ENCODE results near the gene ADORA1.

The ADORA1 gene

DNA sequence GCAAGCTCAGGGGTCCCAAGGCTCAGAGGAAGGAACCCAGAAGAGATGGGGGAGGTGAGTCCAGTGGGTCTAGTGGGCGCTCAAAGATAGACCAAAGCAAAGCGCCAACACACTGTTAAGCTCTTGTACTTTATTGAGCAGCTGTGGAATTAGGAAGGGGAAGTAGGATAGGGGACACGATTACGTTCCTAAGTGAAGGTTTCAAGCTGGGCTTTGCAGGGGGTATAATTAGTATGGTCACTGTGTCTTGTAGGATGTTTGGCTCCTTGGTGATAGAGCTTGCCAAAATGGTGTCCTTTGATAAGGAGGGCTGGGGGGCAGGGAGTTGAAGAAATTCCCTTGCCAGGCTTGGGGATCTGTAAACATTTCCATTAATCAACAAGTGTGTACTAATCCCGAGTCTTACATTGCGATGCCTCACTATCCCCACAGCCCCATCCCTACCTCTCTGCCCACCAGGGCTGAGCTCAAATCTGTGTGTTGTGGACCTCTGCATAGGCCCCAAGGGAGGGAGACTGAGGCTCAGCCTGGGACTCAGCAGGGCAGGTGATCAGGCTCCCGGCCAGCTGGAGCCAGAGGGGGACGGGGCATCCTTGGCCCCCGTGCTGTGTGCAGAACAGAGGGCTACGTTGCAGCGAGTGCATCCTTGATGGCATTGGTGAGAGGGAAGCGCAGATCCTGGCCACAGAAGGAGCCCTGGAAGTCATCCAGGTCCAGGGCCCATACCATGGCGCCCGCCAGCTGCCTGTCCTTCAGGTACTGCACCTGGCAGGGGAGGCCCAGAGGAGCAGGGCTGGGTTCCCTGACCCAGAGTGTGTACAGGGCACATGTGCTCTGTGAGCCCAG is 51.5 kb downstream of the ADORA1 start:
- ChIA-PET CTCF (interaction anchor here (0.6 kb wide), 2 partner anchors 71 to 304 kb away, joined by 3 to 4 read pairs; no protein-coding TSS in a partner anchor), POLR2A (no interaction called here)
- H3K27ac ChIP-seq (ENCODE audit: extremely low read depth, low read depth, low read length), result no peak overlapping the region
- H3K36me3 ChIP-seq (ENCODE audit: control insufficient read depth in 2 of 2, insufficient read depth in 1 of 2, low read length in 2 of 2), result no peaks in the 10 kb centered on the region
- TF ChIP-seq BCL6B (tag by site-specific recombination; IDR thresholded peaks at IDR 0.05), result no peak
- TF ChIP-seq ZIC2 (tag by site-specific recombination; IDR thresholded peaks at IDR 0.05), result peak; percentile 21; the same call in 1 of the 2 replicates
- peak; percentile 57 for TF ChIP-seq SCRT2 (tag by site-specific recombination; IDR thresholded peaks at IDR 0.05)
- no peak for TF ChIP-seq GLI2 (tag by site-specific recombination; IDR thresholded peaks at IDR 0.05; ENCODE audit: borderline replicate concordance, low read depth)
- no peak for TF ChIP-seq ZNF121 (tag by site-specific recombination; IDR thresholded peaks at IDR 0.05)
- H3K9me3 ChIP-seq (ENCODE audit: control insufficient read depth, insufficient read depth, low read depth, low read length), result no peaks in the 10 kb centered on the region
- no peak overlapping the region for H3K4me3 ChIP-seq (ENCODE audit: low read depth, low read length)
- H3K4me1 ChIP-seq (ENCODE audit: control insufficient read depth, insufficient read depth, low read length), result no peaks in the 10 kb centered on the region; the same call in 1 of the 2 replicates

GRCh38 chr1:203179667-203180005 is 52.1 kb downstream of the ADORA1 start:
- Histone ChIP-seq H3K36me3 (ENCODE audit: control insufficient read depth in 2 of 2, insufficient read depth in 1 of 2, low read length in 2 of 2) (no peaks in the 10 kb centered on the region), H3K9me3 (ENCODE audit: control insufficient read depth, insufficient read depth, low read depth, low read length) (no peaks in the 10 kb centered on the region), H3K4me1 (ENCODE audit: control insufficient read depth, insufficient read depth, low read length) (no peaks in the 10 kb centered on the region; the same call in 1 of the 2 replicates), H3K4me3 (ENCODE audit: low read depth, low read length) (no peak overlapping the region), H3K27ac (ENCODE audit: extremely low read depth, low read depth, low read length) (no peak overlapping the region)
- POLR2A ChIA-PET, result no interaction called here
- CTCF ChIA-PET, result interaction anchor here (2.0 kb wide), 1 partner anchor 88 kb away, joined by 5 read pairs; no protein-coding TSS in a partner anchor
- TF ChIP-seq ZNF449 (tag by site-specific recombination; IDR thresholded peaks at IDR 0.05), result no peak

DNA sequence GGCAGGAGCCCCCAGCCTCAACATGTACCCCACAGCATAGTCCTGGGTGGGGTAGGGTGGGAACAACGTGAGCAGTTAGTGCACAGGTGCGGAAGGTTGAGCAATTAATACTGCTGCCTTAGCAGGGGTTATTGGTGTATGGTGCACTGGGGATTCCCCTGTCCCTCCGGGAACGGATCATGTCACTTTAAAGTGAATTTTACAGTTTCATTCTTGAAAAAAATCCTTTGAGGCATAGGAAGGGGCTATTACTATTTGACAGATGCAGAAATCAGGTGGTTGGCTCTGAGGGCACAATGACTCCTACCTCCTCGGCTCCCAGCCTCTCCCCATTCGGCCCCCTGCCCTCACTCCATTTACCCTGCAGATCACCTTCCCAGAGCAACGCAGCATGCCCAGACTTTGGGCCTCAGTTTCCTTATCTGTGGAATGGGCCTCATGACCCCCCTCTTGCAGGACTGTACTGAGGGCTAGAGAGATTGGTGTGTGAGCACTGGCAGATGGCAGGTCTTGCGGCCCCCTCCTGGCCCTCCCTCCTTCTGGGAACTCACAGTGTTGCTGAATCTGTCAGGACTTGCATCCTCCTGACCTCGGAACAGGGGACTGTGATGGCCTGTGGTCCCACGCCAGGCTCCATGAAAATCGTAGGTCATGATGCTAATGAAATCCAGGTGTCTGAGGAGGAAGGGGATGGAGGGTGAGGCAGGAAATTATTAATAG is 53.2 kb downstream of the ADORA1 start:
- ChIA-PET POLR2A (no interaction called here), CTCF (interaction anchor here (2.0 to 3.3 kb wide), 2 partner anchors 8 to 87 kb away, joined by 5 to 20 read pairs; no protein-coding TSS in a partner anchor)
- no peaks in the 10 kb centered on the region for H3K9me3 ChIP-seq (ENCODE audit: control insufficient read depth, insufficient read depth, low read depth, low read length)
- H3K4me1 ChIP-seq (ENCODE audit: control insufficient read depth, insufficient read depth, low read length), result no peaks in the 10 kb centered on the region; the same call in 1 of the 2 replicates
- H3K36me3 ChIP-seq (ENCODE audit: control insufficient read depth in 2 of 2, insufficient read depth in 1 of 2, low read length in 2 of 2), result no peaks in the 10 kb centered on the region
- 0 out of 2 replicates have a peak, but pooled peaks have one; percentile 31 for TF ChIP-seq ZNF660 (tag by site-specific recombination; IDR thresholded peaks at IDR 0.05)
- TF ChIP-seq ZNF16 (tag by site-specific recombination; IDR thresholded peaks at IDR 0.05; ENCODE audit: low read depth), result no peak
- no peak overlapping the region for H3K4me3 ChIP-seq (ENCODE audit: low read depth, low read length)
- H3K27ac ChIP-seq (ENCODE audit: extremely low read depth, low read depth, low read length), result no peak overlapping the region

DNA sequence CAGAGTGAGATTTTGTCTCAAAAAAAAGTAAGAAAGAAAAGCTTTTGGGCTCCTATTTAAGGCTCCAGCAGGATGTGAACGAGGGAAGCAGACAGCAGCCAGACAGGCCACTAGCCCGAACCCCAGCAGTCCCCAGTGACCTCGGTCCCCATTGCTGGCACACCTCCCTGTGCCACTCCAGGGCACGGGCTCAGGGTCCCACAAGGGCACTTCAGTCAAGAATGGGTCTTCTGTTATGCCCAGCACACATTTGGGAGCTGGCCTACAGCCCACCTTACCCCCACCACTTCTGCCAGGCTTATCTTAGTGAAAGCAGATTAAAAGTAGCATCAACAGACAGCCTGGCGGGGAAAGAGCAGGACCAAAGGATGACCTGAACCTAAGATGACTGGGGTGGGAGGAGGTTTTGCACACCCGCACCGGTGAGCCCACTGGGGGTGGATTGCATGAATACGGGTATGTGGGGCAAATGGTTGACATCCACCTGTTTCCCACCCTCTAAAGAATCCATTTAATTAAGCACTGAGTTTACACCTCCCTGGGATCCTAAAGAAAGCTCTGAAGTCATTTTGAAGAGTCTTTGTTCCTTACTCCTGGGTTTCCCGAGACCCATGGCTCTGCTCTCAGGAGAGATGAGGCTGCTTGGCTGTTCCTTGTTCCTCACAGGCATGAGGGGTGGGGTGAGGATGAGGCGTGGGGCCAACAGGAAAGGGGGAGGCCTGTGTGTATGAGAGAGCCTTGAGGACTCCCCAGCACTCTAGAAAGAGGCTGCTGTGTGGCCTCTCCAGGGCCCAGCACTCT is 54.3 kb downstream of the ADORA1 start:
- POLR2A ChIA-PET, result interaction anchor here (1.0 kb wide), 1 partner anchor 64 kb away, joined by 3 read pairs; no protein-coding TSS in a partner anchor
- no peaks in the 10 kb centered on the region for H3K9me3 ChIP-seq (ENCODE audit: control insufficient read depth, insufficient read depth, low read depth, low read length)
- no peaks in the 10 kb centered on the region; the same call in 1 of the 2 replicates for H3K4me1 ChIP-seq (ENCODE audit: control insufficient read depth, insufficient read depth, low read length)
- H3K4me3 ChIP-seq (ENCODE audit: low read depth, low read length), result no peak overlapping the region
- no peaks in the 10 kb centered on the region for H3K36me3 ChIP-seq (ENCODE audit: control insufficient read depth in 2 of 2, insufficient read depth in 1 of 2, low read length in 2 of 2)
- CTCF ChIA-PET, result interaction anchor here (0.6 to 3.3 kb wide), 6 partner anchors 9 to 86 kb away, joined by 3 to 20 read pairs (median 4); no protein-coding TSS in a partner anchor
- H3K27ac ChIP-seq (ENCODE audit: extremely low read depth, low read depth, low read length), result no peak overlapping the region
- TF ChIP-seq ZSCAN30 (tag by site-specific recombination; IDR thresholded peaks at IDR 0.05) (no peak), ZNF146 (tag by site-specific recombination; IDR thresholded peaks at IDR 0.05) (no peak), YY1 (tag by site-specific recombination; IDR thresholded peaks at IDR 0.05) (no peak), ZNF366 (tag by site-specific recombination; conservative IDR thresholded peaks at IDR 0.05) (no peak), ZNF571 (tag by site-specific recombination; IDR thresholded peaks at IDR 0.05) (no peak), ZNF830 (tag by site-specific recombination; IDR thresholded peaks at IDR 0.05; ENCODE audit: low read depth) (no peak)
- TF ChIP-seq, protein P1, sequence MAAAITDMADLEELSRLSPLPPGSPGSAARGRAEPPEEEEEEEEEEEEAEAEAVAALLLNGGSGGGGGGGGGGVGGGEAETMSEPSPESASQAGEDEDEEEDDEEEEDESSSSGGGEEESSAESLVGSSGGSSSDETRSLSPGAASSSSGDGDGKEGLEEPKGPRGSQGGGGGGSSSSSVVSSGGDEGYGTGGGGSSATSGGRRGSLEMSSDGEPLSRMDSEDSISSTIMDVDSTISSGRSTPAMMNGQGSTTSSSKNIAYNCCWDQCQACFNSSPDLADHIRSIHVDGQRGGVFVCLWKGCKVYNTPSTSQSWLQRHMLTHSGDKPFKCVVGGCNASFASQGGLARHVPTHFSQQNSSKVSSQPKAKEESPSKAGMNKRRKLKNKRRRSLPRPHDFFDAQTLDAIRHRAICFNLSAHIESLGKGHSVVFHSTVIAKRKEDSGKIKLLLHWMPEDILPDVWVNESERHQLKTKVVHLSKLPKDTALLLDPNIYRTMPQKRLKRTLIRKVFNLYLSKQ (tag by site-specific recombination; IDR thresholded peaks at IDR 0.05; ENCODE audit: borderline replicate concordance), result no peak
- TF ChIP-seq, protein P2, sequence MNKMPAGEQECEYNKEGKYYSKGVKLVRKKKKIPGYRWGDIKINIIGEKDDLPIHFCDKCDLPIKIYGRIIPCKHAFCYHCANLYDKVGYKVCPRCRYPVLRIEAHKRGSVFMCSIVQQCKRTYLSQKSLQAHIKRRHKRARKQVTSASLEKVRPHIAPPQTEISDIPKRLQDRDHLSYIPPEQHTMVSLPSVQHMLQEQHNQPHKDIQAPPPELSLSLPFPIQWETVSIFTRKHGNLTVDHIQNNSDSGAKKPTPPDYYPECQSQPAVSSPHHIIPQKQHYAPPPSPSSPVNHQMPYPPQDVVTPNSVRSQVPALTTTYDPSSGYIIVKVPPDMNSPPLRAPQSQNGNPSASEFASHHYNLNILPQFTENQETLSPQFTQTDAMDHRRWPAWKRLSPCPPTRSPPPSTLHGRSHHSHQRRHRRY (tag by site-specific recombination; IDR thresholded peaks at IDR 0.05), result no peak

Data from HEK293 (cell line).